ENCODE measurements around the gene ART1. TPM values are rescaled to one million over a fixed set of nuclear protein-coding genes. Genes with fewer than 3 reads are reported as not detected.

ART1 gene
- total RNA-seq, 1 donor: not detected

DNA sequence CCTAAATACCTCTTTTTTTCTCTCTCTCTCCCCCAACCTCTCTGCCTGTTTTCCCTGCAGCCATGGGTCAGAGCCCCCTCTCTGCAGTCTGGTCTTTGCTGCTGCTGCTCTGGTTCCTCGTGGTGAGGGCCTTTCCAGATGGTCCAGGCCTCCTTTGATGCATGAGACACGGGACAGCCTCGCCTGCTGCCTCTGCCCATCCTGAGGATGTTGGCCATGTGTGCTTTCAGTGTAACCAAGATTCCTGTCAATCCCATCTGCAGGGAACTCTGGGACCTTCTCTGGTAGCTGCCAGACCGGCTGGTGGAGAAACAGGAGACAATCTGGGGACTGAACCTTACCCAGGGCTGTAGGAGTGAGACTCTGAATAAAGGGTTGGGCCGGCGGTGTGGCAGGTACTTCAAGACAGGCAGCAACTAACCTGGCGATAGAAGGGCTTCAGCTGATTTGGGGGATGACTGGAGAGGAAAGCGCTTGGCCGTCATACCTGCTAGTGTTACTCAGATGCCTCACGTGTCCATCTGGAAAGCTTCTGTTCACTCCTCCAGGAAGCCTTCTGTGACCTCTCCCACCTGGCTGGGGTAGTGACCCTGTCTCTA lies 19.2 kb downstream of the ART1 start:
- DNase-seq (ENCODE audit: insufficient read length, low spot score, missing footprints): peak; percentile 44
- no peak overlapping the region for H3K4me2 ChIP-seq (ENCODE audit: insufficient read depth, low read length)
- no peaks in the 10 kb centered on the region for H3K9me3 ChIP-seq (ENCODE audit: low read depth, low read length)
- H3K79me2 ChIP-seq (ENCODE audit: insufficient read depth, low read length): no peaks in the 10 kb centered on the region
- H3K27ac ChIP-seq (ENCODE audit: low read depth, low read length): no peak overlapping the region
- no peak overlapping the region for H2AFZ ChIP-seq (ENCODE audit: low read length)
- no peaks in the 10 kb centered on the region for H3K27me3 ChIP-seq (ENCODE audit: insufficient read depth, low read length)
- no peaks in the 10 kb centered on the region for H3K4me1 ChIP-seq (ENCODE audit: insufficient read depth, low read length)
- TF ChIP-seq, protein P1, sequence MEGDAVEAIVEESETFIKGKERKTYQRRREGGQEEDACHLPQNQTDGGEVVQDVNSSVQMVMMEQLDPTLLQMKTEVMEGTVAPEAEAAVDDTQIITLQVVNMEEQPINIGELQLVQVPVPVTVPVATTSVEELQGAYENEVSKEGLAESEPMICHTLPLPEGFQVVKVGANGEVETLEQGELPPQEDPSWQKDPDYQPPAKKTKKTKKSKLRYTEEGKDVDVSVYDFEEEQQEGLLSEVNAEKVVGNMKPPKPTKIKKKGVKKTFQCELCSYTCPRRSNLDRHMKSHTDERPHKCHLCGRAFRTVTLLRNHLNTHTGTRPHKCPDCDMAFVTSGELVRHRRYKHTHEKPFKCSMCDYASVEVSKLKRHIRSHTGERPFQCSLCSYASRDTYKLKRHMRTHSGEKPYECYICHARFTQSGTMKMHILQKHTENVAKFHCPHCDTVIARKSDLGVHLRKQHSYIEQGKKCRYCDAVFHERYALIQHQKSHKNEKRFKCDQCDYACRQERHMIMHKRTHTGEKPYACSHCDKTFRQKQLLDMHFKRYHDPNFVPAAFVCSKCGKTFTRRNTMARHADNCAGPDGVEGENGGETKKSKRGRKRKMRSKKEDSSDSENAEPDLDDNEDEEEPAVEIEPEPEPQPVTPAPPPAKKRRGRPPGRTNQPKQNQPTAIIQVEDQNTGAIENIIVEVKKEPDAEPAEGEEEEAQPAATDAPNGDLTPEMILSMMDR (IDR thresholded peaks at IDR 0.05; ENCODE audit: extremely low read depth, low read depth, low read length): no peak
- H3K4me3 ChIP-seq (ENCODE audit: insufficient read depth, low read length): no peak overlapping the region
- no peaks in the 10 kb centered on the region for H4K20me1 ChIP-seq (ENCODE audit: insufficient read depth, low read length)
- peaks cover 22% of the 10 kb centered on the region for H3K36me3 ChIP-seq (ENCODE audit: insufficient read depth, low read length)

DNA sequence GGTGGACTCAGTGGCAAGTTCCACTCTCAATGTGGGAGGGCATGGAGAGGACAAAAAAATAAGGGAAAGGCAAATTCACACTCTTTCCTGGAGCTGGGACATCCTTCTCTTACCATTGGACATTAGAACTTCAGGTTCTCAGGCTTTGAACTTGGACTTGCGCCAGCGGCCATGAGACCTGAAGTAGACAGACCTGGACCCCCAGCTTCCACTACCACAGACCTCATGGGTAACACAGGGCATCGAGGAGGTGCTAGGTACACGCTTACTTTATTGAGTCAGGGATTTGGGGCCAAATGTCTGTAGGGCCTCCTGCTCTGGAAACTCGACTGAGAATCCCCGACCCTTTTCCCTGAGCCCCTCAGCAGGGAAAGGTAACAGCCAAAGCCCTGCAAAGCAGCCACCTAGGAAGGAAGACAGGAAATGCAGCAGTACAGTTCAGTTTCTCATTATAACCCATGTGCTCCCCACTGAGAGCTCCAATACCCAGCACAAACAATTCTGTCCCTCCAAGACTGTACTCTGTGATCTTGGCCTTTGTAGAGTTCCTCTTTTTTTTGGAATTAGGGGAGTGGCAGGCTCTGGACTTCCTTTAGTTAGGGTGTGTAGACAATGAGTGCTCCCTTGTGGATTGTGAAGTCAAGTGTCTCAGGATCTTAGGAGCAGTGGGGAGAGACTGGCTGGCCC lies 20.6 kb downstream of the ART1 start:
- H3K9me3 ChIP-seq (ENCODE audit: low read depth, low read length): no peaks in the 10 kb centered on the region
- no peaks in the 10 kb centered on the region for H4K20me1 ChIP-seq (ENCODE audit: insufficient read depth, low read length)
- peak; percentile 61 for DNase-seq (ENCODE audit: insufficient read length, low spot score, missing footprints)

DNA sequence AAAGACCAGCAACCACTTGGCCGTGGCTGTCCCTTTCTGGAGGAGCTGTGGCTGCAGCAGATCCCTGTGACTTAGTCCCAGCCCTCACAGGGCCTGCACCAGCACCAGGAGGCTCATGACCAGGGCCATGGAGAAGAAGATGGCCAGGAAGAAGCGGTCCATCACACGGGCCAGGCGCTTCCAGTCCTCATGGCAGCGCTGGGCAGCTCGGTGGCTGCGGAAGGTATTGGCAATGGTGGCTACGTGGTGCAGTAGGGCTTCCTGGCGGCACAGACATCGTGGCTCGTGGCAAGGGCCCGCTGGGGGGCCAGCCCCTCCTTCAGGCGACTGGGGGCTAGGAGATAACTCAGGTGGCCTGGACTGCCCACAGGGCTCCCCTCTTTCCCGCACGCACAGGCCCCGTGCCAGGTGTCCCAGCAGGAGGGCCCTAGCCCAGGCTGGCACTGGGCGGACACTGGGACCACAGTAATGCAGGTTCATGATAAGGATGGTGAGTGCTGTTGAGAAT lies 21.1 kb downstream of the ART1 start:
- H3K4me2 ChIP-seq (ENCODE audit: insufficient read depth, low read length): no peak overlapping the region
- peak; percentile 63 for DNase-seq (ENCODE audit: insufficient read length, low spot score, missing footprints)
- no peaks in the 10 kb centered on the region for H3K79me2 ChIP-seq (ENCODE audit: insufficient read depth, low read length)
- no peaks in the 10 kb centered on the region for H3K4me1 ChIP-seq (ENCODE audit: insufficient read depth, low read length)
- H3K9me3 ChIP-seq (ENCODE audit: low read depth, low read length): no peaks in the 10 kb centered on the region
- H2AFZ ChIP-seq (ENCODE audit: low read length): no peak overlapping the region
- no peaks in the 10 kb centered on the region for H4K20me1 ChIP-seq (ENCODE audit: insufficient read depth, low read length)
- H3K27me3 ChIP-seq (ENCODE audit: insufficient read depth, low read length): no peaks in the 10 kb centered on the region
- H3K27ac ChIP-seq (ENCODE audit: low read depth, low read length): no peak overlapping the region
- no peak overlapping the region for H3K4me3 ChIP-seq (ENCODE audit: insufficient read depth, low read length)
- TF ChIP-seq, protein P1 (IDR thresholded peaks at IDR 0.05; ENCODE audit: extremely low read depth, low read depth, low read length): no peak
- H3K36me3 ChIP-seq (ENCODE audit: insufficient read depth, low read length): peaks cover 22% of the 10 kb centered on the region

More for the DNA sequence above, 20.6 kb downstream of the ART1 start:
- Histone ChIP-seq H3K4me3 (ENCODE audit: insufficient read depth, low read length) (no peak overlapping the region), H3K4me1 (ENCODE audit: insufficient read depth, low read length) (no peaks in the 10 kb centered on the region), H3K36me3 (ENCODE audit: insufficient read depth, low read length) (peaks cover 22% of the 10 kb centered on the region), H2AFZ (ENCODE audit: low read length) (no peak overlapping the region), H3K27ac (ENCODE audit: low read depth, low read length) (no peak overlapping the region), H3K4me2 (ENCODE audit: insufficient read depth, low read length) (no peak overlapping the region), H3K27me3 (ENCODE audit: insufficient read depth, low read length) (no peaks in the 10 kb centered on the region), H3K79me2 (ENCODE audit: insufficient read depth, low read length) (no peaks in the 10 kb centered on the region)
- TF ChIP-seq, protein P1 (IDR thresholded peaks at IDR 0.05; ENCODE audit: extremely low read depth, low read depth, low read length): no peak

Data from osteoblast (primary cell).